Keratinocyte (primary cell): ENCODE results near the gene CFAP100. TPM values are rescaled to one million over a fixed set of nuclear protein-coding genes. Genes with fewer than 3 reads are reported as not detected.

Experiments used
- DNase-seq: peaks from one replicate; pipeline ENCODE4 v3.0.0-alpha.2; 2011; ENCODE audit warnings: low read depth, missing footprints, low spot score
- FAIRE-seq: peaks from 2 replicates; lab custom pipeline; 2011; peaks lifted over from hg19 to GRCh38; lab: Jason Lieb, UNC
- H2AFZ ChIP-seq: 2 replicates; pipeline ENCODE4 v1.6.0; 2012; ENCODE audit warnings: low read length, control low read depth, inconsistent platforms; ENCODE audit not compliant: control insufficient read depth
- H3K27ac ChIP-seq: 2 replicates; pipeline ENCODE4 v1.5.1; 2011; ENCODE audit warnings: low read length; ENCODE audit not compliant: control insufficient read depth, insufficient read depth
- H3K27me3 ChIP-seq: 3 replicates; pipeline ENCODE4 v1.6.0; 2011; ENCODE audit warnings: low read length; ENCODE audit not compliant: control insufficient read depth, insufficient read depth; ENCODE audit errors: extremely low read depth
- H3K36me3 ChIP-seq, 2 experiments: 2 replicates in 1 of 2; 3 replicates in 1 of 2; pipeline ENCODE4 v1.5.1; 2011; ENCODE audit warnings: low read length in 2 of 2, mild to moderate bottlenecking in 1 of 2; ENCODE audit not compliant: control insufficient read depth in 2 of 2, insufficient read depth in 2 of 2; ENCODE audit errors: extremely low read depth in 1 of 2
- H3K4me1 ChIP-seq: 3 replicates; pipeline ENCODE4 v1.5.1; 2011; ENCODE audit warnings: low read length; ENCODE audit not compliant: control insufficient read depth, insufficient read depth; ENCODE audit errors: extremely low read depth
- H3K4me2 ChIP-seq: 3 replicates; pipeline ENCODE4 v1.6.0; 2011; ENCODE audit warnings: low read depth, low read length; ENCODE audit not compliant: control insufficient read depth, insufficient read depth; ENCODE audit errors: extremely low read depth
- H3K4me3 ChIP-seq, 3 experiments: fragments of 200-600 bp in 1 of 3; sonication (generic) in 1 of 3; 2 replicates in 2 of 3; 3 replicates in 1 of 3; pipeline ENCODE4 v1.5.1; 2011 to 2016; ENCODE audit warnings: low read length in 3 of 3, mild to moderate bottlenecking in 3 of 3, control low read depth in 2 of 3, inconsistent platforms in 1 of 3, low read depth in 1 of 3, mixed read lengths in 1 of 3, mixed run types in 1 of 3, moderate library complexity in 1 of 3; ENCODE audit not compliant: control insufficient read depth in 2 of 3, insufficient read depth in 2 of 3; ENCODE audit errors: extremely low read depth in 1 of 3
- H3K79me2 ChIP-seq: 2 replicates; pipeline ENCODE4 v1.6.0; 2012; ENCODE audit warnings: low read length; ENCODE audit not compliant: control insufficient read depth, insufficient read depth
- H3K9ac ChIP-seq: 3 replicates; pipeline ENCODE4 v1.6.0; 2011; ENCODE audit warnings: low read length; ENCODE audit not compliant: control insufficient read depth, insufficient read depth; ENCODE audit errors: extremely low read depth
- H3K9me1 ChIP-seq: 3 replicates; pipeline ENCODE4 v1.6.0; 2011; ENCODE audit warnings: low read length; ENCODE audit not compliant: control insufficient read depth, insufficient read depth; ENCODE audit errors: extremely low read depth
- H3K9me3 ChIP-seq: 2 replicates; pipeline ENCODE4 v1.5.1; 2012; ENCODE audit warnings: low read depth, low read length; ENCODE audit not compliant: control insufficient read depth
- H4K20me1 ChIP-seq: 3 replicates; pipeline ENCODE4 v1.6.0; 2011; ENCODE audit warnings: low read length; ENCODE audit not compliant: control insufficient read depth, insufficient read depth; ENCODE audit errors: extremely low read depth
- CTCF ChIP-seq, 3 experiments: IDR thresholded peaks in 1 of 3; conservative IDR thresholded peaks in 1 of 3; optimal IDR thresholded peaks in 1 of 3; 2 replicates in 2 of 3; 3 replicates in 1 of 3; pipeline versions ENCODE3 to v1.5.1; 2011; ENCODE audit warnings: low read length in 3 of 3, mild to moderate bottlenecking in 3 of 3, moderate library complexity in 2 of 3, control low read depth in 1 of 3, inconsistent platforms in 1 of 3; ENCODE audit not compliant: insufficient read depth in 2 of 3; ENCODE audit errors: extremely low read depth in 1 of 3
- EZH2 ChIP-seq: IDR thresholded peaks from one replicate; pipeline ENCODE4 v1.6.1; 2012; ENCODE audit warnings: inconsistent platforms, mild to moderate bottlenecking, low read length, moderate library complexity
- dilution Hi-C: fragments of 300-500 bp; cut with MboI; formaldehyde crosslinking; loops from one replicate; pipeline ENCODE4 v1.7.0; 2020; ENCODE audit warnings: low sequenced_read_pairs; ENCODE audit not compliant: extremely low pct_ligation_motif_present
- polyA plus RNA-seq, 5 experiments: library from polyadenylated mRNA; depleted of rRNA in 3 of 5; stranded (reverse) in 3 of 5; stranded (forward) in 1 of 5; unstranded in 1 of 5; fragments of >200 nt; gene quantifications; 1 replicate in 1 of 5; 2 replicates in 3 of 5; 3 replicates in 1 of 5; pipeline versions ENCODE4 v1.2.1 to v1.2.3, GENCODE V29; 2011 to 2012; ENCODE audit warnings: missing spikeins in 2 of 5, low read depth in 1 of 5, low replicate concordance in 1 of 5

CFAP100 gene
- polyA plus RNA-seq, 1 donor (not counting 4 experiments of a cell fraction or from before 2014, with no cell fraction given), result not detected

GRCh38 chr3:126401611-126402160 is 7.0 kb downstream of the CFAP100 start:
- no peak for TF ChIP-seq EZH2
- TF ChIP-seq CTCF (optimal IDR thresholded peaks at IDR 0.05 in 1 of 3, IDR thresholded peaks at IDR 0.05 in 1 of 3, conservative IDR thresholded peaks at IDR 0.05 in 1 of 3; ENCODE audit: extremely low read depth in 1 of 3, insufficient read depth in 2 of 3, low read length in 3 of 3), result no peak
- Histone ChIP-seq H3K9me1 (no peaks in the 10 kb centered on the region), H3K27ac (no peak overlapping the region), H3K27me3 (peaks cover 6% of the 10 kb centered on the region), H3K9me3 (no peaks in the 10 kb centered on the region), H3K4me2 (no peak overlapping the region), H3K4me1 (no peaks in the 10 kb centered on the region), H2AFZ (no peak overlapping the region), H3K9ac (no peak overlapping the region), H3K79me2 (no peaks in the 10 kb centered on the region), H3K4me3 (no peak overlapping the region), H4K20me1 (no peaks in the 10 kb centered on the region), H3K36me3 (no peaks in the 10 kb centered on the region)
- DNase-seq (no peak), FAIRE-seq (no peak)
- dilution Hi-C loops, result no loop called here

- H3K9me3 ChIP-seq, result no peaks in the 10 kb centered on the region
- FAIRE-seq, result no peak
- no peak overlapping the region for H3K4me2 ChIP-seq
- H3K36me3 ChIP-seq, result no peaks in the 10 kb centered on the region
- no peaks in the 10 kb centered on the region for H3K79me2 ChIP-seq
- H3K4me1 ChIP-seq, result no peaks in the 10 kb centered on the region
- dilution Hi-C loops, result no loop called here
- no peaks in the 10 kb centered on the region for H3K9me1 ChIP-seq
- H3K4me3 ChIP-seq, result no peak overlapping the region
- H4K20me1 ChIP-seq, result no peaks in the 10 kb centered on the region
- H3K9ac ChIP-seq, result no peak overlapping the region
- peaks cover 8% of the 10 kb centered on the region for H3K27me3 ChIP-seq
- DNase-seq, result no peak
- H3K27ac ChIP-seq, result no peak overlapping the region
- H2AFZ ChIP-seq, result no peak overlapping the region
- no peak for TF ChIP-seq CTCF (optimal IDR thresholded peaks at IDR 0.05 in 1 of 3, IDR thresholded peaks at IDR 0.05 in 1 of 3, conservative IDR thresholded peaks at IDR 0.05 in 1 of 3; ENCODE audit: extremely low read depth in 1 of 3, insufficient read depth in 2 of 3, low read length in 3 of 3)
- no peak for TF ChIP-seq EZH2
Measured at GRCh38 chr3:126402178-126402577, 7.5 kb downstream of the CFAP100 start.
